HG03354 (cell line): ENCODE measurements around the gene CHSY1.

Experiments
- ATAC-seq: cut with Tn5 transposase; IDR thresholded peaks from one replicate; pipeline ENCODE4 v1.9.1; 2021; ENCODE audit warnings: mild to moderate bottlenecking; ENCODE audit not compliant: unreplicated experiment, poor library complexity, severe bottlenecking

Gene CHSY1

GRCh38 chr15:101159936-101160815 is 91.7 kb downstream of the CHSY1 start:
- no peak for ATAC-seq

- no peak for ATAC-seq
These were observed 92.5 kb downstream of the CHSY1 start for GRCh38 chr15:101159096-101159935.

GRCh38 chr15:101158166-101159095 is 93.4 kb downstream of the CHSY1 start:
- ATAC-seq, result no peak

- no peak for ATAC-seq
These were observed 94.1 kb downstream of the CHSY1 start for GRCh38 chr15:101157721-101158120.

GRCh38 chr15:101156509-101157159 is 95.2 kb downstream of the CHSY1 start:
- peak; percentile 84 for ATAC-seq

- no peak for ATAC-seq
These were observed 95.8 kb downstream of the CHSY1 start for GRCh38 chr15:101156061-101156460.

GRCh38 chr15:101153801-101154656 is 97.8 kb downstream of the CHSY1 start:
- no peak for ATAC-seq

DNA sequence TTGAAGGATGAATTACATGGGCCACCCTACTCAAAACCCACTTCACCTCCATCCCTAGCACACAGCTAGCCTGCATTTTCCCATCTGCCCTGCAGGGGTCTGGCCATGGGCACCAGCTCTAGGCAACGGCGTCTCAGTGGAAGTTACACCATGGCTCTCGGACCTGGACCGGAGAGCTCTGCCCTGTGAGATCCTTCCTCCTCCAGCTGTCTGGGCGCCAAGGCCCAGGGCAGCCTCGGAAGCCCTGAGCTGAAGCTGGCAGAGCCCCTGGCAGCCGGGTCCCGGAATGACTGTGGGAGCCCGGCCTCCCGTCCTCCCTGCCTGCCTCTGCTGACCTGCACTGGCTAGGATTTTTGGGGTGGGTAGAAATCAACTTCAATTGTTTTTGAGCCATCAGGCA is 98.9 kb downstream of the CHSY1 start:
- no peak for ATAC-seq

GRCh38 chr15:101151288-101151687 is 100.6 kb downstream of the CHSY1 start:
- no peak for ATAC-seq

GRCh38 chr15:101150723-101151040 is 101.2 kb downstream of the CHSY1 start:
- ATAC-seq, result no peak

DNA sequence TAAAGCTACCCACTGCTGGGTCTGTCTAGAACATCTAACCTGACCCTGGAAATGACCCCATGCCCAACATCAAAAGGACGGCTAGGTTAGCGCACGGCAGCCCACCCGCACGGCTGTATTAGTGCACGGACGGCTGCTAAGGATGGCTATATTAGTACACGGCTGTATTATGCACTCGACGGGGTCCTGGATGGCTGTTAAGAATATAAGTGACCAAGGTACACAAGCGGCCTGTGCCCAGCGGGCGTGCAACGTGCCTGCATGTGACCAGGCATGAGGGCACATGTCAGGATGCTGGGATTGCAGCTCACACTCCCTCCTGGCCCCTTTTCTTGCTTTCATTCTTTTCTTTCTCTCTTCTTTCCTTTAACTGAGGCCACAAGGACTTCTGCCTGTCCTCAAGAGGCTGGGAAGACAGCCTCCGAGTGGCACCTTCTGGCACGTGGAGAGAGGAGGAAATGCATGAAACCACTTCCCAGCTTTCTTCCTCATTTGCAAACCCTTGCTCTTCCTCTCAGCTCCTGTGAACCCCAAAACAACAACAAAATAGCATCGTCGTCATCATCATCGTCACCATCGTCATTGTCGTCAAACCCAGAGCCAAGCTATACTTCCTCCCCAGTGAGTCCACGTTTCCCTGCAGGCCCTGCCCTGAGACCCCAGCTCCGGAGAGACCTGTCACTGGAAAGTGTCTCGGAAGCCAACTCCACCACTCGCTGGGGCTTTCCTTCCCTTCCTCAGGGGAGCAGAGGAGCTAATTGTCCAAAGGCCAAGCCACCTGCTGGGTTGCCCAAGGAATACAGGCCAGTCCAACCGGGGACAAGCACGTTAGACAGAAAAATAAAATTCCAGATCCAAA is 101.8 kb downstream of the CHSY1 start:
- ATAC-seq, result no peak

DNA sequence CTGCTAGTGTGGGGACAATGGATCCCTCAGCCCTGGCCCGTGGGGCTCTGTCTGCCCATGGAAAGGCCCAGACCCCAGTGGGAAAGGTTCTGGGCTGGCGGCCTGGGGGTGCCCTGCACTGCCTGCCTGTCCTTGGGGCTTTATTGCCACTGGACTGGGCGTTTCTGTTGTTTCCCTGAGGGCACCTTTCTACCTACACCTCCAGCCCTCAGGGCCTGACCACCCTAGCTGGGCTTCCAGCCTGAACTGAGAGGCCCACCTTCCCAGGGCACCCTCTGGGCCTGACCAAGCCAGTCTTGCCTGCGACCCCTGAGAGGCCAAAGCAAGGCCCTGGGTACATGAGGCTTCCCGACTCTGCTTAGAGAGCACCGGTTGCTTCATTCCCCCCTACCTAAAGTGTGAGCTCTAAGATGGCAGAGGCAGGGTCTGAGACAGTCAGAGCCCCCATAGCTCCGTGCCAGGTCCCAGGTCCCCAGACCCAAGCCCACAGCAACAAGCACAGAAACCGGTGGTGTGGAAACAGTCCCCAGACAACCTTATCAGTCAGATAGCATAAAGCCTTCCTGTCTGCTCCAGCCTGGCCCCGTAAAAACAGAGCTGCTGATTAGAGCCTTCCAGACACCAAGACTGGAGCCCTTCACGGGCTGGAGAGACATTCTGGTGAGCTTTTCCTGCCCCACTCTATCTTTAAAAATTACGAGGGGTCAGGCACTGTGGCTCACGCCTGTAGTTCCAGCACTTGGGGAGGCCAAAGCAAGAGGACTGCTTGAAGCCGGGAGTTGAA is 102.8 kb downstream of the CHSY1 start:
- no peak for ATAC-seq

DNA sequence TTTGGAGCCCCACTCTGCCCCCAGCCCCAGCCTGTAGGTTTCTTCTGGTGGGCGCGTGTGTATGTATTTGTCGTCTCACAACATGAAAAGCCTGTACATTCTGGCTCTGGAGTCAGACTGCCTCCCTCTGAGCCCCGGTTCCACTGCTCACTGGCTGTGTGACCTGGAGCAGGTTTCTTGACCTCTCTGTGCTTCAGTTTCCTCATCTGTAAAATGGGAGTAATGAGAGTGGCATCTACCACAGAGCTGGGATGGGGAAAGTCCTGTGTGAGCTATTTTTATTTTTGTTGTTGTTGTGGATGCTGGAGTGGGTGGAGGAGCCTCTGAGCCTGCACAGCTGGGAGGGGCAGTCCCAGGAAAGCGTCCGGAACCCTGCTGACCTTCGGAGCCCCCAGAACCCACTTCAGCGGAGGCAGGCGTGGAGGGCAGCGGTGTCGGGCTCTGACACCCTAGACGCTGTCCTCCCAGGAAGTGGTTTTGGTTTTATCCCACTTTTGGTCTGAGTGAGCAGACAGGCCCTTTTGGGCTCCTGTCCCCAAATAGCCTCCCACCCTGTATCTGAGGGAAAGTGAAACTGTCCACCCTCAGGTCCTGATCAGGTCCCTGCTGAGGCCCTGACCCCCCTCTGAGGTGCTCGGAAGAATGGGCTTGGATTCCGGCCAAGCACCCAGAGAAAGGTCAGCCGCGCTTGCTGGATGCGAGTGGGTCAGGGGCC is 103.5 kb downstream of the CHSY1 start:
- no peak for ATAC-seq

DNA sequence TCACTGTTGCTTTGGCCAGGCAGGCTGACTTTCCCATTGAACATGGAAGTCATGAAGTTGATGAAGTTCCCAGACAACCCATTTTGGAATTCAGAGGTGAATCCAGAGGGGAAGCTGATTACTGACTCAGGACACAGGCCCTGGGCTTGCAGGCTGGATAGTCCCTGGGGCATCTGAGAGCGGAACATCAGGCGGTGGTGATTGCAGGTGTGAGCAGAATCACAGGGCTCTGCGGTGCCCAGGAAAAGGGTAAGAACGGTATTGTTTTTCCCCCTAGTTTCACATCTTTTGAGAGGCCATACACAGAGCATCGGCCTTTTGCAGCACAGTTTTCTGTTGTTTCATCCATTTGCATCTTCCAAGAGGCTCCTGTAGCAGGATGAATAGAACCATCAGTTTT is 104.7 kb downstream of the CHSY1 start:
- no peak for ATAC-seq

DNA sequence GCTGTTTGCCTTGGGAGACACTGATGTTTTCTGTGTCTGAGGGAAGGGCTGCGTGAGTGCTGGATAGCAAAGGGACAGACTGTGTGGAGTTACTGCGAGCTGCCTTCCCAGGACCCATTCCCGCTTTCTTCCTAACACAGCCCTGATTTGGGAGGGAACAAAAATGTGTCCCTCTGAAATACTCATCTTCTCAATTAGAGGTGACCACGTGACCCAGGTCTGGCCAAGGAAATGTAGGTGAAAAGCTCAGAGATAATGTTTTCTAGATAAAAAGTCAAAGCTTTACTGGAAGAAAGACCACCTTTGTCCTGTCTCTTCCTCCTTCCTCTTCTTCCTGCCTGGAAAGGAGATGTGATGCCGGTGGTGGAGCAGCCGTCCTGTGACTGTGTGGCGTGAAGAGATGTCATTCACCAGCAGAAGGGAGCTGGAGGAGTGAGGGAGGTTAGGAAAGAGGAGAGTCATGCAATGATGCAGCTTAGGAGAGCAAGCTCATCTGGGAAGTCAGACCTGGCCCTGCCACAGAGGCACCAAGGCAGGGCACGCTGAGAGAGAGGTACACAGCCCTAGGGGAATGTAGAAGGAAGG is 105.6 kb downstream of the CHSY1 start:
- no peak for ATAC-seq

GRCh38 chr15:101145362-101145761 is 106.5 kb downstream of the CHSY1 start:
- ATAC-seq, result no peak
